ENCODE results near the gene SH2D6. TPM values are rescaled to one million over a fixed set of nuclear protein-coding genes. Genes with fewer than 3 reads are reported as not detected.

SH2D6 gene
- total RNA-seq, 1 experiment from 2014 or later: 2.3 TPM

- no peaks in the 10 kb centered on the region for H3K9me2 ChIP-seq (ENCODE audit: insufficient read depth)
- ChIA-PET POLR2A (ENCODE audit: unreplicated experiment) (interaction anchor here (0.6 to 0.8 kb wide), 3 partner anchors 26 to 183 kb away, joined by 3 to 20 read pairs (median 7); no protein-coding TSS in a partner anchor), CTCF (no interaction called here)
- TF ChIP-seq CTCF (conservative IDR thresholded peaks at IDR 0.05): no peak
- TF ChIP-seq EZH2 (IDR thresholded peaks at IDR 0.05; ENCODE audit: low read depth): no peak
- peaks cover 38% of the 10 kb centered on the region for H3K4me1 ChIP-seq (replicated peaks; ENCODE audit: insufficient read depth)
- peak overlapping the region; percentile 27; the same call in 1 of the 2 replicates for H3K27ac ChIP-seq
- H3K4me2 ChIP-seq: peak overlapping the region; percentile 72; the same call in 1 of the 2 replicates
- DNase-seq: no peak
- no peaks in the 10 kb centered on the region for H3K36me3 ChIP-seq (ENCODE audit: low read depth)
- no peaks in the 10 kb centered on the region for H3K27me3 ChIP-seq (ENCODE audit: insufficient read depth, low read depth)
- H3K4me3 ChIP-seq: no peak overlapping the region
- no peaks in the 10 kb centered on the region for H4K20me1 ChIP-seq (ENCODE audit: insufficient read depth)
- H3K9me3 ChIP-seq (ENCODE audit: insufficient read depth, low read depth): no peaks in the 10 kb centered on the region
- BruUV-seq (replicated peaks): no TSS peak
- H3K79me2 ChIP-seq (ENCODE audit: low read depth): no peaks in the 10 kb centered on the region
- no peak overlapping the region; the same call in 1 of the 2 replicates for H2AFZ ChIP-seq
- intact Hi-C loops (cut with micrococcal nuclease; ENCODE audit: unreplicated experiment): no loop called here
- peaks cover 29% of the 10 kb centered on the region; the same call in 1 of the 2 replicates for H3F3A ChIP-seq (ENCODE audit: insufficient read depth, low read depth)
Observed at GRCh38 chr2:85436836-85437487, 18.4 kb downstream of the SH2D6 start.

GRCh38 chr2:85437488-85438200 lies 19.1 kb downstream of the SH2D6 start:
- Histone ChIP-seq H3K4me1 (replicated peaks; ENCODE audit: insufficient read depth) (peaks cover 37% of the 10 kb centered on the region), H3F3A (ENCODE audit: insufficient read depth, low read depth) (peaks cover 27% of the 10 kb centered on the region; the same call in 1 of the 2 replicates), H4K20me1 (ENCODE audit: insufficient read depth) (no peaks in the 10 kb centered on the region), H2AFZ (no peak overlapping the region), H3K27ac (peak overlapping the region; percentile 27; the same call in 1 of the 2 replicates), H3K27me3 (ENCODE audit: insufficient read depth, low read depth) (no peaks in the 10 kb centered on the region), H3K36me3 (ENCODE audit: low read depth) (no peaks in the 10 kb centered on the region), H3K79me2 (ENCODE audit: low read depth) (no peaks in the 10 kb centered on the region), H3K9me3 (ENCODE audit: insufficient read depth, low read depth) (no peaks in the 10 kb centered on the region), H3K4me2 (peak overlapping the region; percentile 72), H3K9me2 (ENCODE audit: insufficient read depth) (no peaks in the 10 kb centered on the region), H3K4me3 (peak overlapping the region; percentile 42; the same call in 1 of the 2 replicates)
- ChIA-PET POLR2A (ENCODE audit: unreplicated experiment) (interaction anchor here (0.5 to 0.8 kb wide), 4 partner anchors 27 to 267 kb away, joined by 3 to 20 read pairs (median 5); no protein-coding TSS in a partner anchor), CTCF (no interaction called here)
- intact Hi-C loops (cut with micrococcal nuclease; ENCODE audit: unreplicated experiment): no loop called here
- BruUV-seq (replicated peaks): TSS peak; percentile 52
- DNase-seq: peak in 1 of 2 experiments; percentile 74
- TF ChIP-seq CTCF (conservative IDR thresholded peaks at IDR 0.05) (no peak), EZH2 (IDR thresholded peaks at IDR 0.05; ENCODE audit: low read depth) (no peak)

GRCh38 chr2:85438201-85439024 lies 19.9 kb downstream of the SH2D6 start:
- Histone ChIP-seq H3K9me2 (ENCODE audit: insufficient read depth) (no peaks in the 10 kb centered on the region), H3K9me3 (ENCODE audit: insufficient read depth, low read depth) (no peaks in the 10 kb centered on the region), H3K4me3 (peak overlapping the region; percentile 42; the same call in 1 of the 2 replicates), H3K4me1 (replicated peaks; ENCODE audit: insufficient read depth) (peaks cover 29% of the 10 kb centered on the region), H3K79me2 (ENCODE audit: low read depth) (no peaks in the 10 kb centered on the region), H4K20me1 (ENCODE audit: insufficient read depth) (no peaks in the 10 kb centered on the region), H2AFZ (no peak overlapping the region), H3K27ac (no peak overlapping the region), H3K27me3 (ENCODE audit: insufficient read depth, low read depth) (no peaks in the 10 kb centered on the region), H3K4me2 (peak overlapping the region; percentile 72), H3K36me3 (ENCODE audit: low read depth) (no peaks in the 10 kb centered on the region), H3F3A (ENCODE audit: insufficient read depth, low read depth) (peaks cover 21% of the 10 kb centered on the region; the same call in 1 of the 2 replicates)
- TF ChIP-seq CTCF (conservative IDR thresholded peaks at IDR 0.05) (no peak), EZH2 (IDR thresholded peaks at IDR 0.05; ENCODE audit: low read depth) (no peak)
- no peak for DNase-seq
- BruUV-seq (replicated peaks): TSS peak; percentile 87
- ChIA-PET POLR2A (ENCODE audit: unreplicated experiment) (interaction anchor here (0.5 to 0.6 kb wide), 2 partner anchors 110 to 267 kb away, joined by 3 to 4 read pairs; no protein-coding TSS in a partner anchor), CTCF (interaction anchor here (0.6 kb wide), 1 partner anchor 558 kb away, joined by 4 read pairs; no protein-coding TSS in a partner anchor)
- intact Hi-C loops (cut with micrococcal nuclease; ENCODE audit: unreplicated experiment): no loop called here
